ENCODE data around the gene CEP350. TPM values are rescaled to one million over a fixed set of nuclear protein-coding genes. Genes with fewer than 3 reads are reported as not detected.

The CEP350 gene
- total and polyA plus RNA-seq, 2 experiments from 2014 or later, result 19.0 to 72.6 TPM

GRCh38 chr1:179978199-179979079, 23.8 kb downstream of the CEP350 start:
- Histone ChIP-seq H3K4me1 (ENCODE audit: insufficient read depth) (no peaks in the 10 kb centered on the region), H3K4me3 (no peak overlapping the region), H2AFZ (no peak overlapping the region), H3K27ac (no peak overlapping the region), H3K79me2 (peaks cover 100% of the 10 kb centered on the region), H3K9me2 (replicated peaks; ENCODE audit: insufficient read depth) (no peaks in the 10 kb centered on the region), H4K20me1 (ENCODE audit: insufficient read depth, poor library complexity, severe bottlenecking) (peaks cover 29% of the 10 kb centered on the region), H3K36me3 (replicated peaks; ENCODE audit: insufficient read depth, low read depth) (no peaks in the 10 kb centered on the region), H3K4me2 (no peak overlapping the region), H3K27me3 (no peaks in the 10 kb centered on the region), H3K9me3 (ENCODE audit: low read depth) (peaks cover 5% of the 10 kb centered on the region)
- TF ChIP-seq EZH2phosphoT487 (IDR thresholded peaks at IDR 0.05; ENCODE audit: low read depth, severe bottlenecking, unreplicated experiment) (no peak), EZH2 (IDR thresholded peaks at IDR 0.05; ENCODE audit: borderline replicate concordance) (no peak)
- TF ChIP-seq, protein P1, sequence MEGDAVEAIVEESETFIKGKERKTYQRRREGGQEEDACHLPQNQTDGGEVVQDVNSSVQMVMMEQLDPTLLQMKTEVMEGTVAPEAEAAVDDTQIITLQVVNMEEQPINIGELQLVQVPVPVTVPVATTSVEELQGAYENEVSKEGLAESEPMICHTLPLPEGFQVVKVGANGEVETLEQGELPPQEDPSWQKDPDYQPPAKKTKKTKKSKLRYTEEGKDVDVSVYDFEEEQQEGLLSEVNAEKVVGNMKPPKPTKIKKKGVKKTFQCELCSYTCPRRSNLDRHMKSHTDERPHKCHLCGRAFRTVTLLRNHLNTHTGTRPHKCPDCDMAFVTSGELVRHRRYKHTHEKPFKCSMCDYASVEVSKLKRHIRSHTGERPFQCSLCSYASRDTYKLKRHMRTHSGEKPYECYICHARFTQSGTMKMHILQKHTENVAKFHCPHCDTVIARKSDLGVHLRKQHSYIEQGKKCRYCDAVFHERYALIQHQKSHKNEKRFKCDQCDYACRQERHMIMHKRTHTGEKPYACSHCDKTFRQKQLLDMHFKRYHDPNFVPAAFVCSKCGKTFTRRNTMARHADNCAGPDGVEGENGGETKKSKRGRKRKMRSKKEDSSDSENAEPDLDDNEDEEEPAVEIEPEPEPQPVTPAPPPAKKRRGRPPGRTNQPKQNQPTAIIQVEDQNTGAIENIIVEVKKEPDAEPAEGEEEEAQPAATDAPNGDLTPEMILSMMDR (IDR thresholded peaks at IDR 0.05; ENCODE audit: poor library complexity), result no peak
- 83% methylated on average over 5 of the region's 5 CpGs for WGBS (ENCODE audit: low lambda C conversion rate, missing lambda C conversion rate)
- no peak for DNase-seq (ENCODE audit: low spot score)

DNA sequence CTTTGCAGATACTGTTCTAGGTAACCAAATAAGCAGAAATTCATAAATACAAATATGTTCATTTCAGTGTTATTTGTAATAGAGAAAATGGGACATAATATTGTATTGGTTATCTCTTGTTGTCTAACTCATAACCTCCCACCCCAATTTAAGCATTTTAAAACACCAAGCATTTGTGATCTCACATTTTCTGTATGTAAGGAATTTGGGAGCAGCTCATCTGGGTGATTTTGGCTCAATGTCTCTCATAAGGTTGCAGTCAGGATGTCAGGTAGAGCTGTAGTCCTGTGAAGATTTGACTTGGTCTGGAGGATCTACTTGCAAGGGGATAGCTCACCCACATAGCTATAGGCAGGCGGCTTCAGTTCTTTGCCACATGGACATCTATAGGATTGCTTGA, 29.5 kb downstream of the CEP350 start:
- no peak for DNase-seq (ENCODE audit: low spot score)
- Histone ChIP-seq H3K4me2 (no peak overlapping the region), H3K4me3 (no peak overlapping the region), H3K27me3 (no peaks in the 10 kb centered on the region), H3K27ac (no peak overlapping the region), H3K36me3 (replicated peaks; ENCODE audit: insufficient read depth, low read depth) (no peaks in the 10 kb centered on the region), H2AFZ (no peak overlapping the region), H3K4me1 (ENCODE audit: insufficient read depth) (no peaks in the 10 kb centered on the region), H3K9me3 (ENCODE audit: low read depth) (peaks cover 5% of the 10 kb centered on the region), H4K20me1 (ENCODE audit: insufficient read depth, poor library complexity, severe bottlenecking) (peaks cover 15% of the 10 kb centered on the region), H3K79me2 (peaks cover 83% of the 10 kb centered on the region), H3K9me2 (replicated peaks; ENCODE audit: insufficient read depth) (no peaks in the 10 kb centered on the region)
- TF ChIP-seq EZH2 (IDR thresholded peaks at IDR 0.05; ENCODE audit: borderline replicate concordance), result no peak
- TF ChIP-seq, protein P1 (IDR thresholded peaks at IDR 0.05; ENCODE audit: poor library complexity), result no peak
- no peak for TF ChIP-seq EZH2phosphoT487 (IDR thresholded peaks at IDR 0.05; ENCODE audit: low read depth, severe bottlenecking, unreplicated experiment)
- WGBS (ENCODE audit: low lambda C conversion rate, missing lambda C conversion rate), result 100% methylated on average over 1 of the region's 1 CpG

- Histone ChIP-seq H4K20me1 (ENCODE audit: insufficient read depth, poor library complexity, severe bottlenecking) (peaks cover 11% of the 10 kb centered on the region), H3K4me2 (no peak overlapping the region), H3K4me3 (no peak overlapping the region), H3K9me3 (ENCODE audit: low read depth) (peaks cover under 1% of the 10 kb centered on the region), H2AFZ (no peak overlapping the region), H3K27me3 (no peaks in the 10 kb centered on the region), H3K4me1 (ENCODE audit: insufficient read depth) (no peaks in the 10 kb centered on the region), H3K27ac (no peak overlapping the region), H3K79me2 (peaks cover 74% of the 10 kb centered on the region), H3K36me3 (replicated peaks; ENCODE audit: insufficient read depth, low read depth) (no peaks in the 10 kb centered on the region), H3K9me2 (replicated peaks; ENCODE audit: insufficient read depth) (no peaks in the 10 kb centered on the region)
- TF ChIP-seq, protein P1 (IDR thresholded peaks at IDR 0.05; ENCODE audit: poor library complexity), result no peak
- TF ChIP-seq EZH2 (IDR thresholded peaks at IDR 0.05; ENCODE audit: borderline replicate concordance) (no peak), EZH2phosphoT487 (IDR thresholded peaks at IDR 0.05; ENCODE audit: low read depth, severe bottlenecking, unreplicated experiment) (no peak)
- no peak for DNase-seq (ENCODE audit: low spot score)
Measured at GRCh38 chr1:179984942-179985341, 30.3 kb downstream of the CEP350 start.
